Suprapubic skin (tissue), 4 donors: ENCODE results near the gene RAB23.

ENCODE experiments used
- EP300 ChIP-seq: sonication (generic); formaldehyde crosslinking; IDR thresholded peaks from one replicate; pipeline ENCODE4 v1.6.1; 2017; ENCODE audit warnings: antibody characterized with exemption
- POLR2A ChIP-seq, 2 donors: fragments of 450-650 bp; IDR thresholded peaks; one replicate each; pipeline ENCODE4 v1.6.1; 2017; ENCODE audit warnings: antibody characterized with exemption in 2 of 2, mild to moderate bottlenecking in 2 of 2, moderate library complexity in 2 of 2
- POLR2AphosphoS5 ChIP-seq, 3 donors: sonication (generic); formaldehyde crosslinking; IDR thresholded peaks; one replicate each; pipeline ENCODE4 v1.6.1; 2017; ENCODE audit warnings: antibody characterized with exemption in 3 of 3
- TF ChIP-seq, protein P1 (sequence below), 2 donors: fragments of 200-600 bp in 1 of 2; fragments of 450-650 bp in 1 of 2; sonication (generic) in 1 of 2; IDR thresholded peaks; one replicate each; pipeline ENCODE4 v1.5.1; 2016 to 2019; ENCODE audit warnings: antibody characterized with exemption in 2 of 2, mild to moderate bottlenecking in 1 of 2, moderate library complexity in 1 of 2

DNA sequence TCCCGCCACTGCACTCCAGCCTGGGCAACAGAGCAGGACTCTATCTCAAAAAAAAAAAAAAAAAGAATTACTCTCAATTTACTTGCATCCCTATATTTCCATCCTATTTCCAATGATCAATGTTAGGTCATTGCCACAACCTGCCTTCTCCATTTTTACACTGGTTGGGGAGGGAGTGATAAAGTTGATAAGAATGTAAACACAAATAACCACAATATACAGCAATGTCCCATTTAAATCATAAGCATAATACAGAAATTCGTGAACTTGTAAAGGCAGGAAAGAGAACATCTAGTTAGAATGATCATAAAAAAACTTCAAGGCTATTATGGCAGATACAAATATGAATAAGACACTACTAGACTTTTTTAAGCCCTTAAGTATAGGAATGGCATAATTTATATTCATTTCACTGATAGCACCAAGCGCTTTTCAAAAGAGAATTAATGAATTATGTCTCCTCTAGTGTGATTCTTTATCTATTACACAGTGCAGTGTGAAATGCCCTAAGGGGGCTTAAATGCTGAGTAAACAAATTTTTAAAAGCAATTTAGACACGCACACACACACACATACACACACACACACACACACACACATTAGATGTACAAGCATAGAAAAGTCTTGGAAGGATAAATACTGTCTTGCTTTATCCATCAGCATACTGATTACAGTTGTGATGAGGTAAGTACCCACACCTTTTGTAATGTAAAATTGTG, 33.5 kb upstream of the RAB23 start:
- no peak for TF ChIP-seq POLR2AphosphoS5 (IDR thresholded peaks at IDR 0.05)
- TF ChIP-seq, protein P1, sequence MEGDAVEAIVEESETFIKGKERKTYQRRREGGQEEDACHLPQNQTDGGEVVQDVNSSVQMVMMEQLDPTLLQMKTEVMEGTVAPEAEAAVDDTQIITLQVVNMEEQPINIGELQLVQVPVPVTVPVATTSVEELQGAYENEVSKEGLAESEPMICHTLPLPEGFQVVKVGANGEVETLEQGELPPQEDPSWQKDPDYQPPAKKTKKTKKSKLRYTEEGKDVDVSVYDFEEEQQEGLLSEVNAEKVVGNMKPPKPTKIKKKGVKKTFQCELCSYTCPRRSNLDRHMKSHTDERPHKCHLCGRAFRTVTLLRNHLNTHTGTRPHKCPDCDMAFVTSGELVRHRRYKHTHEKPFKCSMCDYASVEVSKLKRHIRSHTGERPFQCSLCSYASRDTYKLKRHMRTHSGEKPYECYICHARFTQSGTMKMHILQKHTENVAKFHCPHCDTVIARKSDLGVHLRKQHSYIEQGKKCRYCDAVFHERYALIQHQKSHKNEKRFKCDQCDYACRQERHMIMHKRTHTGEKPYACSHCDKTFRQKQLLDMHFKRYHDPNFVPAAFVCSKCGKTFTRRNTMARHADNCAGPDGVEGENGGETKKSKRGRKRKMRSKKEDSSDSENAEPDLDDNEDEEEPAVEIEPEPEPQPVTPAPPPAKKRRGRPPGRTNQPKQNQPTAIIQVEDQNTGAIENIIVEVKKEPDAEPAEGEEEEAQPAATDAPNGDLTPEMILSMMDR (IDR thresholded peaks at IDR 0.05), result no peak
- no peak for TF ChIP-seq POLR2A (IDR thresholded peaks at IDR 0.05)
- TF ChIP-seq EP300, result no peak
